H9 (cell line): ENCODE measurements around the gene ARMC5. TPM values are rescaled to one million over a fixed set of nuclear protein-coding genes. Genes with fewer than 3 reads are reported as not detected.
A peak's percentile ranks its signal among the peaks of the same experiment; 100 is the strongest.

ENCODE experiments used
- DNase-seq: peaks from one replicate; pipeline ENCODE4 v3.0.0-alpha.2; 2017
- H2AFZ ChIP-seq: one replicate; pipeline ENCODE4 v1.6.1; 2013; ENCODE audit warnings: mild to moderate bottlenecking, low read length, control low read depth, moderate library complexity
- H2AK5ac ChIP-seq: 2 replicates; pipeline ENCODE4 v1.6.1; 2013; ENCODE audit warnings: low read length, control low read depth, mixed read lengths; ENCODE audit not compliant: insufficient read length
- H2BK120ac ChIP-seq: one replicate; pipeline ENCODE4 v1.6.1; 2013; ENCODE audit warnings: low read depth, mild to moderate bottlenecking, low read length, control low read depth, inconsistent platforms; ENCODE audit not compliant: poor library complexity, severe bottlenecking
- H2BK12ac ChIP-seq: 2 replicates; pipeline ENCODE4 v1.6.1; 2013; ENCODE audit warnings: low read length, control low read depth, mixed read lengths, low read depth; ENCODE audit not compliant: insufficient read length
- H2BK15ac ChIP-seq: 2 replicates; pipeline ENCODE4 v1.6.1; 2013; ENCODE audit warnings: low read depth, low read length, control low read depth
- H2BK20ac ChIP-seq: one replicate; pipeline ENCODE4 v1.6.1; 2013; ENCODE audit warnings: low read depth, mild to moderate bottlenecking, low read length, control low read depth, inconsistent platforms; ENCODE audit not compliant: poor library complexity, severe bottlenecking
- H2BK5ac ChIP-seq: 2 replicates; pipeline ENCODE4 v1.6.1; 2013; ENCODE audit warnings: low read length, control low read depth, mixed read lengths; ENCODE audit not compliant: insufficient read length
- H3K14ac ChIP-seq: 2 replicates; pipeline ENCODE4 v1.6.1; 2013; ENCODE audit warnings: low read length, control low read depth; ENCODE audit not compliant: insufficient read depth
- H3K18ac ChIP-seq: 2 replicates; pipeline ENCODE4 v1.6.1; 2013; ENCODE audit warnings: low read depth, mild to moderate bottlenecking, mixed read lengths, low read length, control low read depth; ENCODE audit not compliant: insufficient read length
- H3K23ac ChIP-seq: 2 replicates; pipeline ENCODE4 v1.6.1; 2013; ENCODE audit warnings: low read length, control low read depth, mixed read lengths, low read depth; ENCODE audit not compliant: insufficient read length
- H3K23me2 ChIP-seq: 2 replicates; pipeline ENCODE4 v1.6.1; 2013; ENCODE audit warnings: low read depth, mild to moderate bottlenecking, mixed read lengths, low read length, control low read depth; ENCODE audit not compliant: insufficient read length, poor library complexity, severe bottlenecking
- H3K27ac ChIP-seq: 2 replicates; pipeline ENCODE4 v1.5.1; 2013; ENCODE audit warnings: low read length, control low read depth, mixed read lengths, low read depth; ENCODE audit not compliant: insufficient read length
- H3K27me3 ChIP-seq: 2 replicates; pipeline ENCODE4 v1.6.1; 2013; ENCODE audit warnings: low read length, control low read depth, inconsistent platforms; ENCODE audit not compliant: insufficient read depth
- H3K4ac ChIP-seq: 2 replicates; pipeline ENCODE4 v1.6.1; 2013; ENCODE audit warnings: low read depth, mild to moderate bottlenecking, control low read depth, inconsistent platforms, low read length, moderate library complexity
- H3K4me1 ChIP-seq: 2 replicates; pipeline ENCODE4 v1.6.1; 2013; ENCODE audit warnings: low read length, control low read depth, inconsistent platforms; ENCODE audit not compliant: insufficient read depth
- H3K4me2 ChIP-seq: 2 replicates; pipeline ENCODE4 v1.6.1; 2013; ENCODE audit warnings: low read length, control low read depth, mixed read lengths; ENCODE audit not compliant: insufficient read length, insufficient read depth
- H3K56ac ChIP-seq: 2 replicates; pipeline ENCODE4 v1.6.1; 2013; ENCODE audit warnings: low read depth, mild to moderate bottlenecking, mixed read lengths, low read length, control low read depth; ENCODE audit not compliant: insufficient read length
- H3K79me1 ChIP-seq: 2 replicates; pipeline ENCODE4 v1.6.1; 2013; ENCODE audit warnings: low read depth, mild to moderate bottlenecking, moderate library complexity, low read length, control low read depth, inconsistent platforms; ENCODE audit not compliant: insufficient read depth, poor library complexity, severe bottlenecking
- H3K79me2 ChIP-seq: 2 replicates; pipeline ENCODE4 v1.6.1; 2013; ENCODE audit warnings: low read length, control low read depth, inconsistent platforms; ENCODE audit not compliant: insufficient read depth
- H3K9ac ChIP-seq: 2 replicates; pipeline ENCODE4 v1.6.1; 2013; ENCODE audit warnings: low read length, control low read depth, mixed read lengths; ENCODE audit not compliant: insufficient read length; ENCODE audit errors: extremely low read depth
- H3K9me3 ChIP-seq: one replicate; pipeline ENCODE4 v1.6.1; 2013; ENCODE audit warnings: low read depth, low read length, inconsistent platforms; ENCODE audit not compliant: control insufficient read depth
- H3T11ph ChIP-seq: one replicate; pipeline ENCODE4 v1.6.1; 2013; ENCODE audit warnings: mild to moderate bottlenecking, low read length, control low read depth, inconsistent platforms
- H4K20me1 ChIP-seq: one replicate; pipeline ENCODE4 v1.6.1; 2013; ENCODE audit not compliant: control insufficient read depth, insufficient read length, insufficient read depth
- H4K5ac ChIP-seq: 2 replicates; pipeline ENCODE4 v1.6.1; 2013; ENCODE audit warnings: low read depth, mild to moderate bottlenecking, mixed read lengths, low read length, control low read depth; ENCODE audit not compliant: insufficient read length
- H4K8ac ChIP-seq: replicated peaks from 2 replicates; pipeline ENCODE4 v1.6.1; 2013; ENCODE audit warnings: low read length, control low read depth, mixed read lengths, low read depth; ENCODE audit not compliant: insufficient read length
- H4K91ac ChIP-seq: 2 replicates; pipeline ENCODE4 v1.6.1; 2013; ENCODE audit warnings: low read depth, mild to moderate bottlenecking, moderate library complexity, mixed read lengths, low read length, control low read depth; ENCODE audit not compliant: insufficient read length
- H3K27ac Mint-ChIP-seq, 3 experiments: 2 replicates in 2 of 3; 3 replicates in 1 of 3; pipeline ENCODE4 v1.8.0; 2020 to 2021; ENCODE audit warnings: mixed read lengths in 3 of 3, mild to moderate bottlenecking in 1 of 3, moderate library complexity in 1 of 3
- H3K27me3 Mint-ChIP-seq: 2 replicates; pipeline ENCODE4 v1.8.0; 2021; ENCODE audit warnings: low read depth, mild to moderate bottlenecking, moderate library complexity, mixed read lengths
- H3K36me3 Mint-ChIP-seq, 3 experiments: 2 replicates in 2 of 3; 3 replicates in 1 of 3; pipeline ENCODE4 v1.8.0; 2020 to 2021; ENCODE audit warnings: low read depth in 3 of 3, mixed read lengths in 3 of 3; ENCODE audit not compliant: insufficient read depth in 1 of 3
- H3K4me1 Mint-ChIP-seq, 2 experiments: 2 replicates each; pipeline ENCODE4 v1.8.0; 2020; ENCODE audit warnings: mixed read lengths in 2 of 2
- H3K4me3 Mint-ChIP-seq, 2 experiments: 2 replicates in 1 of 2; 3 replicates in 1 of 2; pipeline ENCODE4 v1.8.0; 2020 to 2021; ENCODE audit warnings: mild to moderate bottlenecking in 2 of 2, mixed read lengths in 2 of 2, moderate library complexity in 1 of 2
- H3K9me3 Mint-ChIP-seq, 2 experiments: 2 replicates in 1 of 2; 3 replicates in 1 of 2; pipeline ENCODE4 v1.8.0; 2020; ENCODE audit warnings: mild to moderate bottlenecking in 2 of 2, mixed read lengths in 2 of 2, moderate library complexity in 1 of 2
- CTCF ChIP-seq: fragments of 200-600 bp; sonication (generic); conservative IDR thresholded peaks from 3 replicates; pipeline ENCODE4 v1.8.0; 2021; ENCODE audit warnings: antibody characterized with exemption, mild to moderate bottlenecking
- WGBS: extraction: QIAGEN DNeasy Blood & Tissue Kit; methylation state at CpG from one replicate; pipeline ENCODE4 v1.1.7; 2013; ENCODE audit warnings: missing lambda C conversion rate, low lambda C conversion rate, mixed read lengths; ENCODE audit not compliant: insufficient read length; ENCODE audit errors: extremely low coverage; 5-methylcytosine and 5-hydroxymethylcytosine counted together
- total RNA-seq: library from RNA; stranded (reverse); gene quantifications from 2 replicates; pipeline ENCODE4 v1.2.1, GENCODE V29; 2021

ARMC5 gene
- total RNA-seq, 1 experiment from 2014 or later = 18.7 TPM

- no peak overlapping the region; a peak in 1 of 7 replicates for H3K27ac Mint-ChIP-seq
- H3K4me1 Mint-ChIP-seq = peaks cover 8 to 13% of the 10 kb centered on the region in 2 experiments
- H4K5ac ChIP-seq = no peak overlapping the region
- no peak overlapping the region for H3K9ac ChIP-seq
- H3K27ac ChIP-seq = no peak overlapping the region
- H3K4me1 ChIP-seq = no peaks in the 10 kb centered on the region
- H3K18ac ChIP-seq = no peak overlapping the region
- no peaks in the 10 kb centered on the region for H3K79me1 ChIP-seq
- no peak overlapping the region for H3T11ph ChIP-seq
- H3K56ac ChIP-seq = no peak overlapping the region
- no peak overlapping the region for H2BK20ac ChIP-seq
- no peak overlapping the region for H2BK15ac ChIP-seq
- no CpG with 5 or more reads among the region's 14 CpGs for WGBS
- H3K9me3 Mint-ChIP-seq = peaks cover 0 to 2% of the 10 kb centered on the region in 2 experiments; a peak in 2 of 5 replicates
- H3K79me2 ChIP-seq = no peaks in the 10 kb centered on the region
- H3K4me3 Mint-ChIP-seq = 0 out of 5 replicates have a peak overlapping the region, but pooled peaks of 1 of the 2 experiments have one; percentile 19
- no peak overlapping the region for H3K4ac ChIP-seq
- DNase-seq = peak; percentile 77
- H3K9me3 ChIP-seq = no peaks in the 10 kb centered on the region
- H3K36me3 Mint-ChIP-seq = peaks cover 0 to 6% (median 2%) of the 10 kb centered on the region in 3 experiments; a peak in 5 of 7 replicates
- no peak overlapping the region for H2AFZ ChIP-seq
- peaks cover 13% of the 10 kb centered on the region; the same call in 1 of the 2 replicates for H3K27me3 ChIP-seq
- no peak overlapping the region for H2AK5ac ChIP-seq
- H4K20me1 ChIP-seq = no peaks in the 10 kb centered on the region
- no peak overlapping the region for H4K91ac ChIP-seq
- peaks cover 11% of the 10 kb centered on the region for H3K23me2 ChIP-seq
- H4K8ac ChIP-seq = no peak overlapping the region
- H3K14ac ChIP-seq = no peak overlapping the region
- no peak overlapping the region for H3K23ac ChIP-seq
- no peak overlapping the region for H3K4me2 ChIP-seq
- no peak overlapping the region for H2BK5ac ChIP-seq
- no peak overlapping the region for H2BK120ac ChIP-seq
- peaks cover 86% of the 10 kb centered on the region for H3K27me3 Mint-ChIP-seq
- no peak overlapping the region for H2BK12ac ChIP-seq
- TF ChIP-seq CTCF = no peak
These were observed 25.3 kb downstream of the ARMC5 start for GRCh38 chr16:31484491-31485171.
